PC-9 (cell line): ENCODE measurements around the gene TMEM121B. TPM values are rescaled to one million over a fixed set of nuclear protein-coding genes. Genes with fewer than 3 reads are reported as not detected.

ENCODE experiments used
- BruUV-seq: library from RNA; stranded (reverse); fragments of 400-500 nt; replicated peaks from 2 replicates; lab custom pipeline; 2021; lab: Mats Ljungman, UMichigan
- CTCF ChIA-PET: fragments of 300-600 bp; sonication (Branson Sonifier 250); formaldehyde crosslinking; loops from one replicate; lab custom pipeline; 2022; ENCODE audit warnings: antibody characterized with exemption; lab: Charles Lee
- POLR2A ChIA-PET: fragments of 300-600 bp; sonication (Branson Sonifier 250); formaldehyde crosslinking; loops from one replicate; lab custom pipeline; 2022; ENCODE audit warnings: antibody characterized with exemption; ENCODE audit not compliant: unreplicated experiment; lab: Charles Lee
- DNase-seq, 2 experiments: peaks; one replicate each; pipeline versions ENCODE4 v3.0.0 to v3.0.0-alpha.2; 2015 to 2022; ENCODE audit warnings: mixed read lengths in 1 of 2
- H2AFZ ChIP-seq: fragments of 200-600 bp; sonication (generic); 2 replicates; pipeline ENCODE4 v1.8.1; 2017; ENCODE audit warnings: antibody characterized with exemption
- H3F3A ChIP-seq: fragments of 200-600 bp; sonication (generic); 2 replicates; pipeline ENCODE4 v1.8.1; 2017; ENCODE audit warnings: antibody characterized with exemption, mild to moderate bottlenecking, low read depth; ENCODE audit not compliant: insufficient read depth
- H3K27ac ChIP-seq: fragments of 200-600 bp; sonication (generic); 2 replicates; pipeline ENCODE4 v1.6.1; 2016; ENCODE audit warnings: mixed run types
- H3K27me3 ChIP-seq: fragments of 200-600 bp; sonication (generic); 2 replicates; pipeline ENCODE4 v1.6.1; 2016; ENCODE audit warnings: low read depth, mixed run types; ENCODE audit not compliant: insufficient read depth
- H3K36me3 ChIP-seq: fragments of 200-600 bp; sonication (generic); 2 replicates; pipeline ENCODE4 v1.6.1; 2016; ENCODE audit warnings: low read depth, mixed run types
- H3K4me1 ChIP-seq: fragments of 200-600 bp; sonication (generic); replicated peaks from 2 replicates; pipeline ENCODE4 v1.6.1; 2016; ENCODE audit warnings: mixed run types; ENCODE audit not compliant: insufficient read depth
- H3K4me2 ChIP-seq: fragments of 200-600 bp; sonication (generic); 2 replicates; pipeline ENCODE4 v1.6.1; 2017; ENCODE audit warnings: mixed run types
- H3K4me3 ChIP-seq: fragments of 200-600 bp; sonication (generic); 2 replicates; pipeline ENCODE4 v1.6.1; 2016; ENCODE audit warnings: mixed run types
- H3K79me2 ChIP-seq: fragments of 200-600 bp; sonication (generic); 2 replicates; pipeline ENCODE4 v1.6.1; 2017; ENCODE audit warnings: low read depth, mixed run types
- H3K9me2 ChIP-seq: fragments of 200-600 bp; sonication (generic); 2 replicates; pipeline ENCODE4 v1.8.1; 2017; ENCODE audit warnings: mild to moderate bottlenecking; ENCODE audit not compliant: insufficient read depth
- H3K9me3 ChIP-seq: fragments of 200-600 bp; sonication (generic); 2 replicates; pipeline ENCODE4 v1.8.1; 2016; ENCODE audit warnings: low read depth; ENCODE audit not compliant: insufficient read depth
- H4K20me1 ChIP-seq: fragments of 200-600 bp; sonication (generic); 2 replicates; pipeline ENCODE4 v1.8.1; 2017; ENCODE audit not compliant: insufficient read depth
- CTCF ChIP-seq: fragments of 200-600 bp; sonication (generic); conservative IDR thresholded peaks from 2 replicates; pipeline ENCODE4 v1.6.1; 2017; ENCODE audit warnings: mixed run types, antibody characterized with exemption, mild to moderate bottlenecking, moderate library complexity
- EZH2 ChIP-seq: fragments of 200-600 bp; sonication (generic); IDR thresholded peaks from 2 replicates; pipeline ENCODE4 v1.8.0; 2017; ENCODE audit warnings: antibody characterized with exemption, low read depth
- intact Hi-C: fragments of 100-400 bp; cut with micrococcal nuclease; formaldehyde crosslinking; loops from one replicate; pipeline ENCODE4 v1.10.0; 2022; ENCODE audit not compliant: unreplicated experiment
- total RNA-seq: library from RNA; stranded (reverse); gene quantifications from 2 replicates; pipeline ENCODE4 v1.2.3, GENCODE V29; 2021

Gene TMEM121B
- total RNA-seq, 1 experiment from 2014 or later: not detected

DNA sequence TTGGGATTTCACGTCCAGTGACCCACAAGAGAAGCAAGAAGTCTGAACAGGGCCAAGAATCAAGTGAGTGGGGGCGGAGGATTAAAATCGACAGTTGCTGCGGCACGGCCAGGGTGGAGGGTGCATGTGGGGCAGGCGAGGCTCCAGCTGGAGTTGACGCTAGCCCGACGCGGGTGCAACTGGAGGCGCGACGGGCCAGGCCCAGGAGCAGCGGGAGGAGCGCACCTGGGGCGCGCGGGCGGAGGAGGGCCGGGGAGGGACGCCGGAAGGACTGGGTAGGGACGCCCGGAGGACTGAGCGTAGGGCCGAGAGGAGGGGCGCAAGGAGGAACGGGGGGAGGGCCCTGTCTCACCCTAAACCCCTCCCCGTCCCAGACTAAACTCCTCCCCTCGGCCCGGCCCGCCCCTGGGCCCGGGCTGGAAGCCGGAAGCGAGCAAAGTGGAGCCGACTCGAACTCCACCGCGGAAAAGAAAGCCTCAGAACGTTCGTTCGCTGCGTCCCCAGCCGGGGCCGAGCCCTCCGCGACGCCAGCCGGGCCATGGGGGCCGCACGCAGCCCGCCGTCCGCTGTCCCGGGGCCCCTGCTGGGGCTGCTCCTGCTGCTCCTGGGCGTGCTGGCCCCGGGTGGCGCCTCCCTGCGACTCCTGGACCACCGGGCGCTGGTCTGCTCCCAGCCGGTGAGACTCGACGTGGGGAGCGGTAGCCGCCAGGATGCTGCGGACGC lies 36.4 kb downstream of the TMEM121B start, which contains the start of gene IL17RA:
TSS of gene IL17RA (plus strand) at position 447 of the 723 bp plus-strand sequence. CDS start at position 539, 92 bp downstream.
- H3K4me1 ChIP-seq: no peaks in the 10 kb centered on the region
- DNase-seq: peak; percentile 55 to 86
- H3K4me2 ChIP-seq: peak within 1 kb of the TSS; percentile 85
- H3K27me3 ChIP-seq: no peaks in the 10 kb centered on the region
- H2AFZ ChIP-seq: peak within 1 kb of the TSS; percentile 90
- intact Hi-C loops: loop anchor here (1.0 kb wide), 1 partner anchor 75 kb away; the partner anchor contains the start of gene HDHD5
- no peak for TF ChIP-seq CTCF
- CTCF ChIA-PET: interaction anchor here (1.2 kb wide), 1 partner anchor 10 kb away, joined by 4 read pairs; no protein-coding TSS in a partner anchor
- H3K4me3 ChIP-seq: peak within 1 kb of the TSS; percentile 78
- POLR2A ChIA-PET: no interaction called here
- no peak within 1 kb of the TSS for H3K27ac ChIP-seq
- no peaks in the 10 kb centered on the region for H3K79me2 ChIP-seq
- H3K36me3 ChIP-seq: no peaks in the 10 kb centered on the region
- no peaks in the 10 kb centered on the region for H3K9me2 ChIP-seq
- H3F3A ChIP-seq: no peaks in the 10 kb centered on the region
- no TSS peak for BruUV-seq
- H4K20me1 ChIP-seq: no peaks in the 10 kb centered on the region
- H3K9me3 ChIP-seq: no peaks in the 10 kb centered on the region

- POLR2A ChIA-PET: no interaction called here
- BruUV-seq: no TSS peak
- Histone ChIP-seq H3K4me1 (no peaks in the 10 kb centered on the region), H3K4me2 (peak overlapping the region; percentile 85), H3K79me2 (no peaks in the 10 kb centered on the region), H3K9me2 (no peaks in the 10 kb centered on the region), H3K36me3 (no peaks in the 10 kb centered on the region), H3K9me3 (no peaks in the 10 kb centered on the region), H3K4me3 (peak overlapping the region; percentile 78; the same call in 1 of the 2 replicates), H4K20me1 (no peaks in the 10 kb centered on the region), H3K27me3 (no peaks in the 10 kb centered on the region), H2AFZ (peak overlapping the region; percentile 90), H3K27ac (no peak overlapping the region), H3F3A (no peaks in the 10 kb centered on the region)
- intact Hi-C loops: loop anchor here (1.0 kb wide), 1 partner anchor 75 kb away; the partner anchor contains the start of gene HDHD5
- TF ChIP-seq CTCF: no peak
- TF ChIP-seq EZH2: no peak
- no peak for DNase-seq
- CTCF ChIA-PET: no interaction called here
These were observed 37.2 kb downstream of the TMEM121B start for GRCh38 chr22:17083811-17084441.

DNA sequence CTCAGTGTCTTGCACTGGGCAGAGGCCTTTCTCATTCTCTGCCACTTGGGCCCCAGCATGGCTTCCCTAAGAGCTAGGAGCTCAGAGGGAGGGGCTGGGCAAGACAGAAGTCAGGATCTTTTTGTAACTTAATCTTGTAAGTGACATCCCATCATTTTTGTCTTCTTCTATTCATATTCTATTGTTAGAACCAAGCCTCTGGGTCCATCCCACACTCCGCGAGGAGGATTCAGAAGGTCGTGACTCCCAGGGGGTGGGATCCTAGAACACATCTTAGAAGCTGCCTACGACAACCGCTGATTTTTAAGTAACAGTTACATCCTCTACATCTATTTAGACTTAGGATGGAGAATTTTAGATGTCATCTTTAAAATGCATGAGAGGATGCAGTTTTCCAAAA lies 37.9 kb downstream of the TMEM121B start:
- no peaks in the 10 kb centered on the region for H3K9me2 ChIP-seq
- no peak overlapping the region for H3K27ac ChIP-seq
- no peak for DNase-seq
- no peak overlapping the region for H2AFZ ChIP-seq
- H4K20me1 ChIP-seq: no peaks in the 10 kb centered on the region
- no peaks in the 10 kb centered on the region for H3K27me3 ChIP-seq
- ChIA-PET CTCF (no interaction called here), POLR2A (no interaction called here)
- no peaks in the 10 kb centered on the region for H3K4me1 ChIP-seq
- H3K79me2 ChIP-seq: no peaks in the 10 kb centered on the region
- H3K9me3 ChIP-seq: no peaks in the 10 kb centered on the region
- H3K4me2 ChIP-seq: no peak overlapping the region
- intact Hi-C loops: no loop called here
- no TSS peak for BruUV-seq
- H3K36me3 ChIP-seq: no peaks in the 10 kb centered on the region
- TF ChIP-seq CTCF (no peak), EZH2 (no peak)
- no peak overlapping the region for H3K4me3 ChIP-seq
- no peaks in the 10 kb centered on the region for H3F3A ChIP-seq
